Measurements from ENCODE around the gene PHF14. TPM values are rescaled to one million over a fixed set of nuclear protein-coding genes. Genes with fewer than 3 reads are reported as not detected.

The PHF14 gene
- total RNA-seq, 4 donors from 2014 or later: 23.0 to 50.7 (median 29.1) TPM

DNA sequence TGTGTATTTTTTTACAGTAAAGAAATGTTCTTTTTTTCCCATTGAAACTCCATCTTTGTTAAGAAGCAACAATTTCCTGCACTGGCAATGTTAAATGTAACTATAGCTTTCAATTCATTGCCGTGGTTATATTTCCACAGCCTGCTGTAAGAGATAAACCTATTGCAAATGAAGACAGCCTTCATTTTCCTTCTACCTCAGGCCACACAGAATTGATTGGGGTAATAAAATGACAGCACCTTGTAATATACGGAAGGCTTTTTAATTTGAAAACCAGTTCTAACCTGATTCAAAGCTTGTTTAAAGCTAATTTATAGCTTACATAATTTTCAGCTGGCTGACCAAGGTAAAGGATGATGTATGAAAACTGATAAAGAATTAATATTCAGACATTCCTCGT, 161.9 kb downstream of the PHF14 start:
- peaks cover 0 to 8% (median 0%) of the 10 kb centered on the region in 4 donors for H3K36me3 ChIP-seq

DNA sequence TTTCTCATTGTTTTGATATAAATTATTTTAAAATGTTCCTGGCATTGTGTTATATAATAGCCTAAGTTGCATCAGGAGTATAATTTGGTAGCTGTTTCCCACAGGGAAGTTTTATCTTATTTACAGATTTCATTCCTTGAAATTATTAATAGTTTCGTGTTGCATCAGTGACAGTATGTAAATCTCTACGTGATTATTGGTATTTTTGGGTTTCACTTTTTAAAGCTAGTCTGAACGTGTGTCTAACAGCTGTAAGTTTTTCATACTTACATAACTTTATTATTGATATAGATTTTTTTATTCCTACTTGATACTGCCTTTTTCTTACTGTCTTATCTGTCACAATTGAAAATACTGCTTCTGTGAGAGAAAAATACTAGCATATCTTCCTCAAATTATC, 167.9 kb downstream of the PHF14 start:
- H3K27ac ChIP-seq (replicated peaks in 1 of 4): no peak overlapping the region
- H3K4me3 ChIP-seq: no peak overlapping the region
- H3K4me1 ChIP-seq: no peaks in the 10 kb centered on the region
- intact Hi-C loops (cut with DNase I): no loop called here
- peaks cover 0 to 3% (median 0%) of the 10 kb centered on the region in 4 donors for H3K36me3 ChIP-seq
- TF ChIP-seq, protein P1, sequence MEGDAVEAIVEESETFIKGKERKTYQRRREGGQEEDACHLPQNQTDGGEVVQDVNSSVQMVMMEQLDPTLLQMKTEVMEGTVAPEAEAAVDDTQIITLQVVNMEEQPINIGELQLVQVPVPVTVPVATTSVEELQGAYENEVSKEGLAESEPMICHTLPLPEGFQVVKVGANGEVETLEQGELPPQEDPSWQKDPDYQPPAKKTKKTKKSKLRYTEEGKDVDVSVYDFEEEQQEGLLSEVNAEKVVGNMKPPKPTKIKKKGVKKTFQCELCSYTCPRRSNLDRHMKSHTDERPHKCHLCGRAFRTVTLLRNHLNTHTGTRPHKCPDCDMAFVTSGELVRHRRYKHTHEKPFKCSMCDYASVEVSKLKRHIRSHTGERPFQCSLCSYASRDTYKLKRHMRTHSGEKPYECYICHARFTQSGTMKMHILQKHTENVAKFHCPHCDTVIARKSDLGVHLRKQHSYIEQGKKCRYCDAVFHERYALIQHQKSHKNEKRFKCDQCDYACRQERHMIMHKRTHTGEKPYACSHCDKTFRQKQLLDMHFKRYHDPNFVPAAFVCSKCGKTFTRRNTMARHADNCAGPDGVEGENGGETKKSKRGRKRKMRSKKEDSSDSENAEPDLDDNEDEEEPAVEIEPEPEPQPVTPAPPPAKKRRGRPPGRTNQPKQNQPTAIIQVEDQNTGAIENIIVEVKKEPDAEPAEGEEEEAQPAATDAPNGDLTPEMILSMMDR (IDR thresholded peaks at IDR 0.05): no peak
- no peak for TF ChIP-seq EP300 (IDR thresholded peaks at IDR 0.05)
- no peak for TF ChIP-seq POLR2A (IDR thresholded peaks at IDR 0.05; ENCODE audit: low read depth)
- TF ChIP-seq POLR2AphosphoS5 (IDR thresholded peaks at IDR 0.05): no peak
- no peaks in the 10 kb centered on the region for H3K9me3 ChIP-seq
- no peak for DNase-seq (ENCODE audit: extremely low spot score)
- no peaks in the 10 kb centered on the region for H3K27me3 ChIP-seq
- 93% methylated on average over 3 of the region's 3 CpGs for WGBS

More for the DNA sequence above, 161.9 kb downstream of the PHF14 start:
- Histone ChIP-seq H3K27ac (replicated peaks in 1 of 4) (no peak overlapping the region), H3K9me3 (no peaks in the 10 kb centered on the region), H3K27me3 (no peaks in the 10 kb centered on the region), H3K4me3 (no peak overlapping the region), H3K4me1 (no peaks in the 10 kb centered on the region)
- WGBS: 97% methylated on average over 3 of the region's 3 CpGs
- TF ChIP-seq, protein P1 (IDR thresholded peaks at IDR 0.05): no peak
- TF ChIP-seq POLR2AphosphoS5 (IDR thresholded peaks at IDR 0.05) (no peak), EP300 (IDR thresholded peaks at IDR 0.05) (no peak), POLR2A (IDR thresholded peaks at IDR 0.05; ENCODE audit: low read depth) (no peak)
- DNase-seq (ENCODE audit: extremely low spot score): no peak
- intact Hi-C loops (cut with DNase I): no loop called here

DNA sequence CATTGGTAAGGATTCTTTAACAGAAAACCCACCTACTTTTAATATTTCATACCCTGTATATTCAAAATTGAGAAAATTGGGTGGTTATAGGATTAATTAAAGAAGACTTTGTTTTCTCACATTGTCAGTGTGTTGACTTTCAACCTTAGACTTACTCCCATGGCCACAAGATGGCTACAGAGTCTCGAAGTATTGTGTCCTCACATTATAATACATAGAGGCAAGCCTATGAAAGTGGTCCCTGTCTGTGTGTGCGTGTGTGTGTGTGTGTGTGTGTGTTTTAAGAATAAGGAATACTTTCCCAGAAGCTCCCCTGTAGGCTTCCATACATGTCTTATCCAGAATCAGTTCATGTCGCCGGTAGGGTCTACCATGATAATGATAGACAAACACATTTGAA, 180.0 kb downstream of the PHF14 start:
- intact Hi-C loops (cut with DNase I): no loop called here
- TF ChIP-seq, protein P1 (IDR thresholded peaks at IDR 0.05): no peak
- TF ChIP-seq EP300 (IDR thresholded peaks at IDR 0.05) (no peak), POLR2A (IDR thresholded peaks at IDR 0.05; ENCODE audit: low read depth) (no peak), POLR2AphosphoS5 (IDR thresholded peaks at IDR 0.05) (no peak)

DNA sequence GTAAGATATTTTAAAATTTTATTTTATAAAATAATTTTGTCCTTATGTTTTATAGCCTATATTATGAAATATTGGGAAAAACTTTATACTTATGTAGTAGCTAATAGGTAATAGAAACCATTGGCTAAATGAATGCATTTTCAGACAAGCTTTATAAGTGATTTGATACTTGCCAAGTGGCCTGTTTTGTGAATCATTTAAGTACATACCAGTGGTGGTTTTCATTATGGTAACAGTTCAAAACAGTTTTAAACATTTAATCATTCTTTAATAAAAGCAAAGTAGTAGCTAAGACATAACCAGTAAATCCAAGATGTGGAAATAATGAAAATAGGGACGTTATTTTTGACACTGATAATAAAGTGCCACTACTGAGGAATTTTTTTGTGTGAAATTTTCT, 182.2 kb downstream of the PHF14 start:
- 50% methylated on average over 1 of the region's 1 CpG for WGBS
- no peak for DNase-seq (ENCODE audit: extremely low spot score)
- no peak overlapping the region for H3K27ac ChIP-seq (replicated peaks in 1 of 4)
- H3K4me3 ChIP-seq: no peak overlapping the region
- no peaks in the 10 kb centered on the region for H3K27me3 ChIP-seq
- H3K9me3 ChIP-seq: no peaks in the 10 kb centered on the region
- no peaks in the 10 kb centered on the region for H3K4me1 ChIP-seq
- TF ChIP-seq EP300 (IDR thresholded peaks at IDR 0.05) (no peak), POLR2AphosphoS5 (IDR thresholded peaks at IDR 0.05) (no peak), POLR2A (IDR thresholded peaks at IDR 0.05; ENCODE audit: low read depth) (no peak)
- TF ChIP-seq, protein P1 (IDR thresholded peaks at IDR 0.05): no peak
- intact Hi-C loops (cut with DNase I): no loop called here
- no peaks in the 10 kb centered on the region for H3K36me3 ChIP-seq

More for the DNA sequence above, 180.0 kb downstream of the PHF14 start:
- no peaks in the 10 kb centered on the region for H3K36me3 ChIP-seq
- DNase-seq (ENCODE audit: extremely low spot score): no peak
- H3K27ac ChIP-seq (replicated peaks in 1 of 4): no peak overlapping the region
- no peaks in the 10 kb centered on the region for H3K27me3 ChIP-seq
- H3K9me3 ChIP-seq: no peaks in the 10 kb centered on the region
- no peak overlapping the region for H3K4me3 ChIP-seq
- no peaks in the 10 kb centered on the region for H3K4me1 ChIP-seq
- WGBS: 90% methylated on average over 4 of the region's 4 CpGs

DNA sequence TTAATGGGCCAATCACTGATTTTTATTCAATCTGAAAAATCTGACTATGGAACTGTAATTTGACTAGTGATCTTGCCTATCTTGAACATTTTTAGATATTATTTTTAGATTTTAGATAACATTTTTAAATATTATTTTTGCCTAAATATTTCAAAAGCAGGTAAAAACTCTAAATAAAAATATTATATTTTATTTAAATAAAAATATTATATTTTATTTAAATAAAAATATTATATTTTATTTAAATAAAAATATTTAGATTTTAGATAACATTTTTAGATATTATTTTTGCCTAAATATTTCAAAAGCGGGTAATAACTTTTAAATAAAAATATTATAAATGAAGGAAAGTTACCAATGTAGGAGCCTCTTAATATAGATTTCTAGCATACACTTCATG, 187.8 kb downstream of the PHF14 start:
- Histone ChIP-seq H3K27ac (replicated peaks in 1 of 4) (no peak overlapping the region), H3K27me3 (no peaks in the 10 kb centered on the region), H3K36me3 (no peaks in the 10 kb centered on the region), H3K4me1 (no peaks in the 10 kb centered on the region), H3K4me3 (no peak overlapping the region), H3K9me3 (no peaks in the 10 kb centered on the region)
- intact Hi-C loops (cut with DNase I): no loop called here
- no peak for DNase-seq (ENCODE audit: extremely low spot score)
- 95% methylated on average over 1 of the region's 1 CpG for WGBS
- TF ChIP-seq POLR2AphosphoS5 (IDR thresholded peaks at IDR 0.05) (no peak), POLR2A (IDR thresholded peaks at IDR 0.05; ENCODE audit: low read depth) (no peak)
